Stomach smooth muscle (tissue), 2 donors: Measurements from ENCODE around the gene TAAR6.
"Not testable (repeated sequence)": the region's sequence is repeated elsewhere in the genome, so short reads cannot be mapped to it uniquely, and the experiment has no call there.

ENCODE experiments used
- H3K27ac ChIP-seq: one replicate; pipeline ENCODE4 v1.7.0; 2013; ENCODE audit warnings: mild to moderate bottlenecking, low read length, inconsistent platforms
- H3K27me3 ChIP-seq, 2 donors: one replicate each; pipeline ENCODE4 v1.7.0; 2013; ENCODE audit warnings: low read length in 2 of 2; ENCODE audit not compliant: insufficient read depth in 2 of 2, control insufficient read depth in 1 of 2
- H3K36me3 ChIP-seq, 2 donors: one replicate each; pipeline ENCODE4 v1.7.0; 2013; ENCODE audit warnings: low read length in 2 of 2; ENCODE audit not compliant: control insufficient read depth in 2 of 2, insufficient read depth in 2 of 2
- H3K4me1 ChIP-seq: one replicate; pipeline ENCODE4 v1.7.0; 2013; ENCODE audit warnings: low read length; ENCODE audit not compliant: control insufficient read depth, insufficient read depth
- H3K4me3 ChIP-seq, 2 donors: one replicate each; pipeline ENCODE4 v1.7.0; 2013; ENCODE audit warnings: low read length in 2 of 2
- H3K9ac ChIP-seq, 2 donors: one replicate each; pipeline ENCODE4 v1.7.0; 2013; ENCODE audit warnings: low read length in 2 of 2, mild to moderate bottlenecking in 1 of 2
- H3K9me3 ChIP-seq, 2 donors: one replicate each; pipeline ENCODE4 v1.7.0; 2013; ENCODE audit warnings: low read length in 2 of 2; ENCODE audit not compliant: control insufficient read depth in 2 of 2
- donor health status: healthy.
- donor health status: Pancreatic carcinoma.

The TAAR6 gene, protein sequence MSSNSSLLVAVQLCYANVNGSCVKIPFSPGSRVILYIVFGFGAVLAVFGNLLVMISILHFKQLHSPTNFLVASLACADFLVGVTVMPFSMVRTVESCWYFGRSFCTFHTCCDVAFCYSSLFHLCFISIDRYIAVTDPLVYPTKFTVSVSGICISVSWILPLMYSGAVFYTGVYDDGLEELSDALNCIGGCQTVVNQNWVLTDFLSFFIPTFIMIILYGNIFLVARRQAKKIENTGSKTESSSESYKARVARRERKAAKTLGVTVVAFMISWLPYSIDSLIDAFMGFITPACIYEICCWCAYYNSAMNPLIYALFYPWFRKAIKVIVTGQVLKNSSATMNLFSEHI

DNA sequence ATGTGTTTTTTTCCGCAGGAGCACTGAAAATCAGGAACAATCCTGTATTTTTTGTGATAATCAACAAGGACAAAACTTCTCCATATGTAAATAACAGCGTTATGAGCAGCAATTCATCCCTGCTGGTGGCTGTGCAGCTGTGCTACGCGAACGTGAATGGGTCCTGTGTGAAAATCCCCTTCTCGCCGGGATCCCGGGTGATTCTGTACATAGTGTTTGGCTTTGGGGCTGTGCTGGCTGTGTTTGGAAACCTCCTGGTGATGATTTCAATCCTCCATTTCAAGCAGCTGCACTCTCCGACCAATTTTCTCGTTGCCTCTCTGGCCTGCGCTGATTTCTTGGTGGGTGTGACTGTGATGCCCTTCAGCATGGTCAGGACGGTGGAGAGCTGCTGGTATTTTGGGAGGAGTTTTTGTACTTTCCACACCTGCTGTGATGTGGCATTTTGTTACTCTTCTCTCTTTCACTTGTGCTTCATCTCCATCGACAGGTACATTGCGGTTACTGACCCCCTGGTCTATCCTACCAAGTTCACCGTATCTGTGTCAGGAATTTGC, at the start of gene TAAR6:
TAAR6 (plus strand) TSS at position 102 of the 557 bp plus-strand sequence; CDS start at position 102, 0 bp downstream.
- H3K9ac ChIP-seq = no peak within 1 kb of the TSS

DNA sequence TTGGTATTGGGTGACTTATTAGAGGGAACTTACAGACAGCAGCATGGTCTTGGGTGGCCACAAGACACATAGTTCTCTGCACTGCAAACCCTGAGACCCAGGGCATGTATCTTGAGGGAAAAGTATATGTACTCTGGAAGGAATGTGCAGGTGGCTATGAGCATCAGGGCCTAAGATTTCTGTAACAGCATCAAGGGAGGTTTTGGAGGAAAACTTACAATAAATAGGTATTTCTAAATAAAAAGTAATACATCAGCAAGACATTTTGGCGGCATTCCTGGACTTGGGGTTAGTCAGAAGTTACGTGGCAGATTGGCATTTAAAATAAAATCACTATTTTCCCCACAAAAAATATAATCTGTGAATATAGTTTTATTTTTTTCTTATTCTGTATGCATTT, 49.2 kb upstream of the TAAR6 start:
- Histone ChIP-seq H3K4me1 (no peaks in the 10 kb centered on the region), H3K4me3 (no peak overlapping the region), H3K9me3 (no peaks in the 10 kb centered on the region), H3K9ac (no peak overlapping the region), H3K27ac (no peak overlapping the region), H3K27me3 (no peaks in the 10 kb centered on the region), H3K36me3 (no peaks in the 10 kb centered on the region)

More for the DNA sequence above, at the start of gene TAAR6:
- Histone ChIP-seq H3K36me3 (no peaks in the 10 kb centered on the region), H3K27me3 (peaks cover 0 to 4% of the 10 kb centered on the region in 2 donors), H3K4me1 (no peaks in the 10 kb centered on the region), H3K4me3 (no peak within 1 kb of the TSS), H3K9me3 (no peaks in the 10 kb centered on the region), H3K27ac (no peak within 1 kb of the TSS)

DNA sequence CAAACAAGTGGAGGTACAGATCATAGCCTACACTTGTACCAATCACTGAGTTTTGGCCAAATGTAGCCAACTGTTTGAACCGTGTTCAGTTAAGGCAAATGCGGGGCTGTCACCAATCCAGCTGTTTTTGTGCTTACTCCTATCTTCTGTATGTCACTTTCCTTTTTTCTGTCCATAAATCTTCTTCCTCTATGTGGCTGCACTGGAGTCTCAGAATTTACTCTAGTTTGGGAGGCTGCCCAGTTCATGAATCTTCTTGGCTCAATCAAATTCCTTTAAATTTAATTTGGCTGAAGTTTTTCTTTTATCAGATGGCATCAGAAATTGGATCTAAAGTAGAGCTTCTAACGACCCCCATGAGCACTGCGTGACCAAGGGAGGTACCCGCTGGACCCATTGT, 45.5 kb upstream of the TAAR6 start:
- no peaks in the 10 kb centered on the region for H3K9me3 ChIP-seq
- no peak overlapping the region for H3K27ac ChIP-seq
- no peaks in the 10 kb centered on the region for H3K27me3 ChIP-seq
- H3K9ac ChIP-seq = no peak overlapping the region
- H3K4me3 ChIP-seq = no peak overlapping the region
- no peaks in the 10 kb centered on the region for H3K36me3 ChIP-seq
- no peaks in the 10 kb centered on the region for H3K4me1 ChIP-seq

DNA sequence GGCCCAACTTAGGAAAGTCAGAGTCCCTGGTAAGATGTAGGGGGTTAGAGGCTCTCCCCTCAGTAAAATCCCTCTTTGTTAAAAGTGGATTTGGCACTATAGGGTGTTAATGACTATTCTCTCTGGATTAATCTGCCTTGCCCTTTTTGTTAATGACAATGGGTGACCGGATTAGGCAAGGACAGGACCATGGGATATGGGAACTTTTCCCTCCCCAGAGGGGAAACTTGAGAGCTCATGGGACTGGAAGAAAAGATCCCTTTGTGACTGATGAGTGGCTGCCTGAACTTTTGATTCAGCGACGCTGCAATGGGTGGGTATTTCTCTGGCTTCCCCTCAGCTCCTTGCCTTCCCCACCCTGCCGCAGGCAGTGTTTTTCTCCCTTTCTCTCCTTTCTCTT, 44.3 kb upstream of the TAAR6 start:
- Histone ChIP-seq H3K27me3 (no peaks in the 10 kb centered on the region), H3K9ac (no peak overlapping the region)

DNA sequence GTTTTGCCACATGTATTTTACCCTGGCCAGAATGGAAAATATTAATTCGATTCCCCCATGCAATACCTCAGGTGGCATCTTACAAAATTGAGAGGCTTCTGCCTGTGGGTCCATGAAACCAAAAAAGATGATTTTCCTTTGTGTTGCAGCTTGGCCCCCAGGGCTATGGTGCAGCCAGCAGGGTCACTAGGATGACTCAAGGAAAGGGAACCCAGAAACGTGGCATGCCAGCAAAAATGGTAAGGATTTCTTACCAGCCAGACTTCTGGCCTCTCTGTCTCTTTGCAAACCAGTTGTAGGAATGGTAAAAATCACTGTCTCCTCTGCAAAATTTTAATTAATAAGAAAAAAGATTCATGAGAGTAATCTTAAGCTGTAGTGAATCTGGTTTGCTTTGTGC, 43.7 kb upstream of the TAAR6 start:
- Histone ChIP-seq H3K9me3 (no peaks in the 10 kb centered on the region), H3K4me3 (no peak overlapping the region), H3K27me3 (no peaks in the 10 kb centered on the region), H3K36me3 (no peaks in the 10 kb centered on the region), H3K27ac (no peak overlapping the region), H3K9ac (no peak overlapping the region), H3K4me1 (no peaks in the 10 kb centered on the region)

More for the DNA sequence above, 44.3 kb upstream of the TAAR6 start:
- Histone ChIP-seq H3K4me3 (no peak overlapping the region), H3K27ac (no peak overlapping the region), H3K4me1 (no peaks in the 10 kb centered on the region), H3K36me3 (no peaks in the 10 kb centered on the region), H3K9me3 (no peaks in the 10 kb centered on the region)

DNA sequence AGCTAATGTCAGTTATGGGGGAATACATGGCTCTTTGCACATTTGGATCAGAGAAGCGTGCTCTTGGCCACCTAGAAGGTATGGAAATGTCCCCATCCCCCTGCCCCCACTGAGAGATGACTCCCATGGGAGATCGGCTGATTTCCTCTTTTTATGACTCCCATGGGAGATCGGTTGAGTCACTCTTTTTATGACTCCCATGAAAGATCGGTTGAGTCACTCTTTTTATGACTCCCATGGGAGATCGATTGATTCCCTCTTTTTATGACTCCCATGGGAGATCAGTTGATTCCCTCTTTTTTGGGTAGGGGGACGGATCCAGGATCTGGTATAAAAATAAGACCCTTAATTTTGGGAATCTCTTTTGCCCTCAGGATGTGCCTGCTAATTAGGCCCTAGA, 42.3 kb upstream of the TAAR6 start:
- Histone ChIP-seq H3K4me3 (no peak overlapping the region), H3K27me3 (no peaks in the 10 kb centered on the region), H3K4me1 (no peaks in the 10 kb centered on the region), H3K9me3 (no peaks in the 10 kb centered on the region), H3K27ac (no peak overlapping the region), H3K9ac (no peak overlapping the region), H3K36me3 (no peaks in the 10 kb centered on the region)

DNA sequence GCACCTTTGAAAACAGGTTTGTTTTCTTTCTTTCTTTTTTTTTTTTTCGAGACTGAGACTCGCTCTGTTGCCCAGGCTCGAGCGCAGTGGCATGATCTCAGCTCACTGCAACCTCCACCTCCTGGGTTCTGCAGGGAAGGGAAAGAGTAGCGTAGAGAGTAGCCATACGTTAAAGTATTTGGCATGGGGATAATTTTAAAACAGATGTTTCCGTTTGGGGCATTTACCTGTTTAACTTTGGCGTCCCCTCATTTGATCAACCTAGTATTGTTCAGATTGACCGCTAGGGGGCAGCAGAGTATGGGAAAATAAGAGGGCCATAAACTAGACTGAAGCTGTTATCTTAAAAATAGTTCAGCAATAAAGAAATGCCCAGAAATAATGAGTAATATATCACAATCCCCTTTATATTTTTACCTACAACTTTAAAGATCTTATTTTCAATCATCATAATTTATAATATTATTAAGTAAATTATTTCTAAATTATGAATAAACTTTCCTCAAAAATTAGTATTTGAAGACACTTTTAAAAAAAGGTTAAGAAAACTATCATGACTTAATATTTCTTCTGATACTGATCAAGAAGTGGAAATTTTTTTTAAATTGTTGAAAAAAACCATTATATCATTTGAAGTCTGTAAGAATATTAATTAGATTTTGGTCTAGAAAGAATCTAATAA, 39.7 kb upstream of the TAAR6 start:
- no peaks in the 10 kb centered on the region for H3K4me1 ChIP-seq
- H3K27ac ChIP-seq = no peak overlapping the region
- H3K9ac ChIP-seq = no peak overlapping the region
- no peaks in the 10 kb centered on the region for H3K36me3 ChIP-seq
- no peaks in the 10 kb centered on the region for H3K27me3 ChIP-seq
- H3K9me3 ChIP-seq = no peaks in the 10 kb centered on the region
- no peak overlapping the region for H3K4me3 ChIP-seq

DNA sequence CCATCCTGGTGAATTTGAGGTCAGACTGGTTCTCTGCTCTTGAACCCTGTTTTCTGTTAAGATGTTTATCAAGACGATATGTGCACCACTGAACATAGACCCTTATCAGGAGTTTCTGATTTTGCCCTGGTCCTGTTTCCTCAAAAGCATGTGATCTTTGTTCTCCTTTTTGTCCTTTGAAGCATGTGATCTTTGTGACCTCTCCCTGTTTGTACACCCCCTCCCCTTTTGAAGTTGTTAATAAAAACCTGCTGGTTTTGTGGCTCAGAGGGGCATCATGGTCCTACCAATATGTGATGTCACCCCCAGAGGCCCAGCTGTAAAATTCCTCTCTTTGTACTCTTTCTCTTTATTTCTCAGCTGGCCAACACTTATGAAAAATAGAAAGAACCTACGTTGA, 35.6 kb upstream of the TAAR6 start:
- not testable (repeated sequence) for H3K9me3 ChIP-seq, H3K9ac ChIP-seq, H3K4me3 ChIP-seq, H3K4me1 ChIP-seq, H3K36me3 ChIP-seq, H3K27me3 ChIP-seq, H3K27ac ChIP-seq

DNA sequence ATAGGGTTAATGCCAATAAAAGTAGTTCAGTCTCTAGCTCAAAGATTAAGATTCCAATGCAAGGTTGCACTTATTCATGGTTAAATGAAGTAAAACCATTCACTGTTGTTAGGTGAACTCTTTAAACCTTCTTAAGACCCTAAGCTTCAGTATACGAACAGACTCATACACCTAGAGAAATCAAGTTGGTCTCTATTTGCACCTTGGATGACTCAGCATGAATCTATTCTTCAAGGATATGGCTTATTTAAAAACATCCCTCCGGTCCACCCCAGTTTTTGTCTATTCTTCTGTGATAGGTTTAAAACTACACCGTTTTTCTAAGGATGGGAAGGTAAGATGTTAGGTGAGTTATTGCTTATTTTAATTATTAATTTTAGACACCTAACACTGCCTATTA, 33.0 kb upstream of the TAAR6 start:
- Histone ChIP-seq H3K36me3 (no peaks in the 10 kb centered on the region), H3K4me1 (no peaks in the 10 kb centered on the region), H3K27me3 (no peaks in the 10 kb centered on the region), H3K27ac (no peak overlapping the region), H3K9ac (no peak overlapping the region), H3K9me3 (no peaks in the 10 kb centered on the region), H3K4me3 (no peak overlapping the region)

DNA sequence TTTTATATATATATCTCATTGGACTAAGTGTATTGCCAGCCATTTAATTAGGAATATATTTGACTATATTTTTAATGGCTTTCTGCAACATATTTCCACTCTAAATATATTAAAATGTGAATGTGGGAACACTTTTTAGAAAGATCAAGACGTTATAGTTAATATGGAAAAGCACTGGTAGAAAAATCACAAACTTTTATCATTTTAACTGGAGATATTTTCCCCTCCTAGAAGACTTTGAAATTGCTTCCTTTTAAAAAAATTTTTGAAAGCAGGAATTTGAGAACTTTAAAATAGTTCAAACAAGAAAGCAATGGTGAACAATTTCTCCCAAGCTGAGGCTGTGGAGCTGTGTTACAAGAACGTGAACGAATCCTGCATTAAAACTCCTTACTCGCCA, 32.1 kb upstream of the TAAR6 start, which contains the start of gene TAAR9:
TAAR9 (plus strand) TSS at position 301 of the 400 bp plus-strand sequence; CDS start at position 314, 13 bp downstream.
- Histone ChIP-seq H3K9ac (no peak within 1 kb of the TSS), H3K27ac (no peak within 1 kb of the TSS), H3K9me3 (no peaks in the 10 kb centered on the region), H3K27me3 (no peaks in the 10 kb centered on the region), H3K4me3 (no peak within 1 kb of the TSS), H3K4me1 (no peaks in the 10 kb centered on the region), H3K36me3 (no peaks in the 10 kb centered on the region)

DNA sequence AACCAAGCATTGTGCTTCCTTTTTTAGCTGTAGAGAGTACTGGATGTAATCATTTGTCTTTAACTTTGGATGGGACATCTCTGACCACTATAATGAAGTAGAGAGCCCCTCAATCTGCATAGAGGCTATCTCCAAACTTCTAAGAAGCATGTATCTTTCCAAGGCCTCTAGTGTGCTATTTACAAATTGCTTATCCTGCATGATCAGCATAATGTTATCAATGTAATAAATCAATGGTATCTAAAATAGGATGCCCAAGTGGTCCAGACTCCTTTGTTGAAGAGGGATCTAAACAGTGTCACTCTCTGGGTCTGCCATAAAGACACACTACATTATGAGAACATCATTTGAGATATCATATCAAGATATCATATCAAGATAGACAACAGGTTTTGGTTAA, 25.3 kb upstream of the TAAR6 start:
- Histone ChIP-seq H3K27ac (no peak overlapping the region), H3K27me3 (no peaks in the 10 kb centered on the region), H3K9ac (no peak overlapping the region), H3K36me3 (no peaks in the 10 kb centered on the region), H3K9me3 (no peaks in the 10 kb centered on the region), H3K4me3 (no peak overlapping the region), H3K4me1 (no peaks in the 10 kb centered on the region)
